K562 (cell line): ENCODE results near the gene SELENOI. TPM values are rescaled to one million over a fixed set of nuclear protein-coding genes. Genes with fewer than 3 reads are reported as not detected.

Experiments used
- REST ChIP-seq, 2 experiments: fragments of 450-650 bp; formaldehyde crosslinking in 1 of 2; IDR thresholded peaks; 2 replicates each; pipeline versions ENCODE4 v1.4.0 to v1.6.1; 2014 to 2020; ENCODE audit warnings: mild to moderate bottlenecking in 2 of 2, borderline replicate concordance in 1 of 2, low read depth in 1 of 2
- polyA plus RNA-seq, 8 experiments: library from polyadenylated mRNA; depleted of rRNA in 4 of 8; stranded (reverse) in 5 of 8; unstranded in 3 of 8; fragments of >200 nt; fragmentation: Nextera tagmentation in 2 of 8; fragmentation: Illumina TruSeq in 1 of 8; extraction: Ambion mirVana in 2 of 8; extraction: Trizol in 1 of 8; gene quantifications; 2 replicates each; pipeline versions ENCODE4 v1.2.1 to v1.2.3, GENCODE V29; 2011 to 2014; ENCODE audit warnings: inconsistent platforms in 1 of 8, missing spikeins in 1 of 8
- total RNA-seq, 7 experiments: library from RNA; depleted of rRNA in 6 of 7; stranded (reverse); fragments of >200 nt in 6 of 7; fragmentation: Illumina TruSeq in 2 of 7; extraction: Trizol in 2 of 7; gene quantifications; 2 replicates each; pipeline versions ENCODE4 v1.2.1 to v1.2.3, GENCODE V29; 2011 to 2021; ENCODE audit warnings: low replicate concordance in 1 of 7

SELENOI gene
- total and polyA plus RNA-seq, 9 of the 15 experiments (the other 6 are each of a cell fraction or from before 2014, with no cell fraction given): 9.6 to 46.9 (median 24.4) TPM

GRCh38 chr2:26317377-26318105 lies 28.4 kb upstream of the SELENOI start (continued):
- TF ChIP-seq REST (IDR thresholded peaks at IDR 0.05; ENCODE audit: borderline replicate concordance) (peak; percentile 55), REST (CRISPR knock-in tag; IDR thresholded peaks at IDR 0.05; ENCODE audit: low read depth) (no peak)
- TF ChIP-seq, all 486 proteins: peak for 5
